ENCODE measurements around the gene DSTN.

DNA sequence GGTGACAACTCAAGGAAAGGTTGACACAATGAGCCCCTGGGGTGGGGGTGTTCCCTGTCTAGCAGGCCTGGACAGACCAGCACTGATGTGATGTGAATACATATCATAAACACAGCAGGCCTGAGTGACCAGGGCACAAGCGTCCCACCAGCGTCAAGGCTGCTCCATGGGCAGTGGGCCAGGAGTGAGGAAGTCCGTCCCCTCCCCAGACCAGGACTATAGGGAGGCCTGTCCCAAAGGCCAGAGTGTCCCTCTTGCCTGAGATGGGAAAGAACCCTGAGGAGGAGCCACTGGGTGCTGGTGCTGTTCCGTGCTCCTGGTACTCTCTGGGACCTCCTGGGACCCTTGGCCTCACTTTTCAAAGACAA is 67.5 kb downstream of the DSTN start:
- TF ChIP-seq, protein P1, sequence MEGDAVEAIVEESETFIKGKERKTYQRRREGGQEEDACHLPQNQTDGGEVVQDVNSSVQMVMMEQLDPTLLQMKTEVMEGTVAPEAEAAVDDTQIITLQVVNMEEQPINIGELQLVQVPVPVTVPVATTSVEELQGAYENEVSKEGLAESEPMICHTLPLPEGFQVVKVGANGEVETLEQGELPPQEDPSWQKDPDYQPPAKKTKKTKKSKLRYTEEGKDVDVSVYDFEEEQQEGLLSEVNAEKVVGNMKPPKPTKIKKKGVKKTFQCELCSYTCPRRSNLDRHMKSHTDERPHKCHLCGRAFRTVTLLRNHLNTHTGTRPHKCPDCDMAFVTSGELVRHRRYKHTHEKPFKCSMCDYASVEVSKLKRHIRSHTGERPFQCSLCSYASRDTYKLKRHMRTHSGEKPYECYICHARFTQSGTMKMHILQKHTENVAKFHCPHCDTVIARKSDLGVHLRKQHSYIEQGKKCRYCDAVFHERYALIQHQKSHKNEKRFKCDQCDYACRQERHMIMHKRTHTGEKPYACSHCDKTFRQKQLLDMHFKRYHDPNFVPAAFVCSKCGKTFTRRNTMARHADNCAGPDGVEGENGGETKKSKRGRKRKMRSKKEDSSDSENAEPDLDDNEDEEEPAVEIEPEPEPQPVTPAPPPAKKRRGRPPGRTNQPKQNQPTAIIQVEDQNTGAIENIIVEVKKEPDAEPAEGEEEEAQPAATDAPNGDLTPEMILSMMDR (IDR thresholded peaks at IDR 0.05) = no peak
- TF ChIP-seq POLR2A (IDR thresholded peaks at IDR 0.05) = no peak

Measured in esophagus squamous epithelium (tissue), 4 donors.